Forelimb muscle (tissue), 1 donor: ENCODE measurements around the gene MSH3. TPM values are rescaled to one million over a fixed set of nuclear protein-coding genes. Genes with fewer than 3 reads are reported as not detected.
A peak's percentile ranks its signal among the peaks of the same experiment; 100 is the strongest.
"Not testable (repeated sequence)": the region's sequence is repeated elsewhere in the genome, so short reads cannot be mapped to it uniquely, and the experiment has no call there.

ENCODE experiments used
- DNase-seq: peaks from one replicate; pipeline ENCODE4 v3.0.0-alpha.2; 2013; ENCODE audit warnings: low read depth
- polyA plus RNA-seq: library from polyadenylated mRNA; unstranded; fragments of 120-200 nt; gene quantifications from one replicate; pipeline ENCODE4 v1.2.1, GENCODE V29; 2013; ENCODE audit not compliant: insufficient read length

The MSH3 gene
- polyA plus RNA-seq, 1 donor: 12.6 TPM

GRCh38 chr5:80656425-80656824 is 2.0 kb downstream of the MSH3 start:
- no peak for DNase-seq

GRCh38 chr5:80659106-80659505 is 4.7 kb downstream of the MSH3 start:
- DNase-seq: no peak

GRCh38 chr5:80660661-80661060 is 6.2 kb downstream of the MSH3 start:
- not testable (repeated sequence) for DNase-seq

DNA sequence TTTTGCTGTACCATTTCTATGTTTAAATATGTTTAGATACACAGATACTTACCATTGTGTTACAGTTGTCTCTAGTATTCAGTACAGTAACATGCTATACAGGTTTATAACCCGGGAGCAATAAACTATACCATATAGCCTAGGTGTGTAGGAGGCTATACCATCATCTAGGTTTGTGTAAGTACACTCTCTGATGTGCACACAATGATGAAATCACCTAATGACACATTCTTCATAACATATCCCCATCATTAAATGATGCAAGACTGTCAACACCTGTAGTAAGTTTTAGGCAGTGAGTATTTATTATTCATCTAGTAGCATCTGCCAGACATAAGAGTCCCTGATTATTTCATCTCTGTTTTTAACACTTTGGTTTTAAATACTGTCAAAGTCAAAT is 7.7 kb downstream of the MSH3 start:
- no peak for DNase-seq

DNA sequence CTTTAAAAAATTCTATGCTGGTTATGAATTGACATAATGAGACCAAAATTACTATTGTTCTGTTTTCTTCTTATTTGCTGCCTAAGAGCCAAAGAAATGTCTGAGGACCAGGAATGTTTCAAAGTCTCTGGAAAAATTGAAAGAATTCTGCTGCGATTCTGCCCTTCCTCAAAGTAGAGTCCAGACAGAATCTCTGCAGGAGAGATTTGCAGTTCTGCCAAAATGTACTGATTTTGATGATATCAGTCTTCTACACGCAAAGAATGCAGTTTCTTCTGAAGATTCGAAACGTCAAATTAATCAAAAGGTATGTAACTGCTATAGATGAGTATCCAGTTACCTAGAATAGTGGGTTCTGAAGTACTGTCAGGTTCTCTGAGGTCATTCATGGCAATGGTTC is 10.6 kb downstream of the MSH3 start:
- DNase-seq: no peak

DNA sequence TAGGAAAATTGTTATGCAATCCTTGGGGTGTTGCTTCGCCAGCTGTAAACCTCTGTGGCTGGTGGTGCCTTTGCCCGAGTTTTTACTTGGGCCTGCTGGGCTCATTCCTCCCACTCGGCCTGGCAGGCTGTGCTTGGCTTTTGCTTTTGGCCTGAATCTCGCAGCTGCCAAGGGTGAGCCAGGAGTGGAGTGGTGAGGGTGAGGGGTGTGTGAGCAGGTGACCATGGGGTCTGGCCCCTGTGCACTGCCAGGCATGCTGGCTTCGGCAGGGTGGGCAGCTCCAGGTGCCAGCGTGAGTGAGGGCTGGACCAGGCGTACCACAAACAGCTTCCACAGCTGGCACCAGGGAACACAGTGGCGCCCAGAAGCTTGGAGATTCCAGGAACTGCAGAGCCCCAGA is 12.9 kb downstream of the MSH3 start:
- DNase-seq: no peak

DNA sequence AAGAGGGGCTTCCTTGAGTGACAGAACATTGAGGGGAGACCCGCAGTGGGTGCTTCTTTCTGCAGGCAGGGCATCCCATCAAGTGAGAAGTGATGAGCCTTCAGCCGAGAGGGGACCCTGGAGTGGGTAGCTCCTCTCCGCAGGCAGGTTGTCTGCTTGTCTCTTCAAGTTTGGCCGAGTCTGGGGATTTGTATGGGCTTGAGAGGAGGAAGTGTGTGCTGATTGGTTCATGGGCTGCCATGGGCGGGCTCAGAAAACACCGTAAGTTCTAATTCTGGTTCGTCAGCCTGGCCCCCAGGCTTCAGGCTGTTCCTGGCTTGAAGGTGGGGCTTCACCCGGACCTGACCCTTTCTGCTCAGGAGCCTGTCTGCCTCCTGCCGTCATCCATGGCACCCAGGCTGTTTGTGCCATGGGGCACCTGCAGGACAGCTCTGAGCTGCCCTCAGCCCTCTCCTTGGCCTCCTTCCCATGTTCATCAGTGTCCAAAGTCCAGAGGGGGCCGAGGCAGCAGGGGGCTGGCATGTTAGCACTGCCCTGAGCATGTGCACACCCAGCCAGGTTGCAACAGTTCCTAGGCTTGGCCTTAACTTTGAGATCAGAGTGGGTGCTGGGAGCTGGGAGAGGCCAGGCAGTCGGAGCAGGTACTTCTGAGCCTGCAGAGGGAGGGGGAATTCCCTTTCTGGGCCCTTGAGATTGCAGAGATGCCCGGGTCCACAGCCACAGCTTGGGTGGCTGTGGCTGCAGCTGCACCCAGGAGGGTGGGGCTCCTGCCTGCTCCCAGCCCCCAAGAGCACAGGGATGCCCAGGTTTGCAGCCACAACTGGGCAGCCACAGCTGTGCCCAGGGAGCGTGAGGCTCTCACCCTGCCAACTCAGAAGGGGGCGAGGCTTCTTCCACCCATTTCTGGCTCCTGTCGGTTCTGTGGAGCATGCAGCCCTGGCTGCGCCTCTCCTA is 13.8 kb downstream of the MSH3 start:
- no peak for DNase-seq

DNA sequence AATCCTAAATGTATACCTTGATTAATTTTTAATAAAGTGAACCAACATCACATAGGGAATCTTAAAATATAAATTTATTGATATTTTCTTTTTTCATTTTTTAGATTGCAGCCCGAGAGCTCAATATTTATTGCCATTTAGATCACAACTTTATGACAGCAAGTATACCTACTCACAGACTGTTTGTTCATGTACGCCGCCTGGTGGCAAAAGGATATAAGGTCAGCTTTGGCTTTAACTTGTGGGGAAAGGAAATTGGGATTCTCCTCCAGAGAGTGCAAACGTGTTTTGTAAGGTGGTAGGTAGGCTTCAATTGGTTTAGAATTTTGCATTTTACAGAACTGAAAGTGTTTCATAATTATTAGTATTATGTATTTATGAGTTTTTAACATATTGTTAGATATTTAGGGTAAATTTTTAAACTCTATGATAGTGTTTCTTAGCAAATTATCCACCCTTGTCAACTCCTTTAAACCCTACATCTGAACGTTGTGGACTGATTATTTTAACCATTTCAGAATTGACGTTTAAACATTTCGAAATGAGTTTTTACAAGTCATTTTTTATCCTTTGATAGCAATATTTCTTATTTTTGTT is 17.8 kb downstream of the MSH3 start:
- DNase-seq: peak; percentile 51

GRCh38 chr5:80676706-80677105 is 22.3 kb downstream of the MSH3 start:
- DNase-seq: no peak

- DNase-seq: peak; percentile 16
These were observed 32.3 kb downstream of the MSH3 start for GRCh38 chr5:80686757-80687156.

GRCh38 chr5:80688648-80689420 is 34.4 kb downstream of the MSH3 start:
- DNase-seq: no peak

DNA sequence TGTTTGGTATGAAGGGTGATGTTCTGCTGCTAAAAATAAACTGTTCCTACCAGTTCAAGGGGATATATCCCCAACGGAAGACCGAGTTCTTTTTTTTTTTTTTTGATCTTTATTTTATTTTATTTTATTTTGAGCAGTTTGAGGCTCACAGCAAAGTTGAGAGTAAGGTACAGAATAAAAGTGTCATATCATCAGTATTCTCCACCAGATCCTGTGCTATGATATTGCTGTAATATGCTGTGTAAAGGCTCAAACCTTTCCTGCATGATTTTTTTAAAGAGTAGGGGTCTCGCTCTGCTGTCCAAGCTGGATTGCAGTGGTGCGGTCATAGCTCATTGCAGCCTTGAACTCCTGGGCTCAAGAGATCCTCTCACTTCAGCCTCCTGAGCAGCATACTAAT is 35.2 kb downstream of the MSH3 start:
- DNase-seq: no peak

DNA sequence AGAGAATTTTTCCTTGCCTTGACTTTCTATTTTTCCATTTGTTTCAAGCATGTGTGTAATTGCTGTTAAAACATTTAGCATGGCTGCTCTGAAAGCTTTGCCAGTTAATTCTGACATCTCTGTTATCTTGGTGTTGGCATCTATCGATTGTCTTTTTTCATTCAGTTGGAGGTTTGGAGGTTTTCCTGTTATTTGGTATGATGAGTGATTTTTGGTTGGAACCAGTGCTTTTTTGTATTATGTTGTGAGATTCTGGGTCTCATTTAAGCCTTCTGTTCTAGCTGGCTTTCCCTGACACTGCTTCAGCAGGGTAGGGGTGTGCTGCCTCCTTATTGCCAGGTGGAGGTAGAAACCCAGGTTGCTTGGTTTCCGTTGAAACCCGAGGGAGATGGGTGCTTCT is 41.2 kb downstream of the MSH3 start:
- DNase-seq: no peak

DNA sequence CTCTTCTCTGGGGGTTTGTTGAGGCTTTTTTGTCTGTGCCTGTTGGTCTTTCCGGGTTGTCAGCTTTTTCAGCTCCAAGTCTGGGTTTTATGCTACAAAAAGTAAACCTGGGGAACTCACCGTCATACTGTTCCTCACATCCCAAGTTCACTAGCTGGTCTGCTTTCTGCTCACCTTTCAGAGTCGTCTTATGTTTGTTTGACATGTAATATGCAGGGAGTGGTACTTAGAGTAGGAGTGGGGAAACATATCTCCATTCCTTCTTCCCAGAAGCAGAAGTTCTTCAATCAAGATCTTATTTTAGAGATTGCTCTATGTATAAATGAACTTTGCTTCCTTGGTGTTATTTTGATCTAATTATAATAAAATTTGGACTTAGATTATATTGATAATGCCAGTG is 42.0 kb downstream of the MSH3 start:
- DNase-seq: no peak

GRCh38 chr5:80697100-80697499 is 42.6 kb downstream of the MSH3 start:
- no peak for DNase-seq

GRCh38 chr5:80698369-80698768 is 43.9 kb downstream of the MSH3 start:
- no peak for DNase-seq

GRCh38 chr5:80701597-80701996 is 47.1 kb downstream of the MSH3 start:
- DNase-seq: no peak

GRCh38 chr5:80703291-80703690 is 48.8 kb downstream of the MSH3 start:
- no peak for DNase-seq

DNA sequence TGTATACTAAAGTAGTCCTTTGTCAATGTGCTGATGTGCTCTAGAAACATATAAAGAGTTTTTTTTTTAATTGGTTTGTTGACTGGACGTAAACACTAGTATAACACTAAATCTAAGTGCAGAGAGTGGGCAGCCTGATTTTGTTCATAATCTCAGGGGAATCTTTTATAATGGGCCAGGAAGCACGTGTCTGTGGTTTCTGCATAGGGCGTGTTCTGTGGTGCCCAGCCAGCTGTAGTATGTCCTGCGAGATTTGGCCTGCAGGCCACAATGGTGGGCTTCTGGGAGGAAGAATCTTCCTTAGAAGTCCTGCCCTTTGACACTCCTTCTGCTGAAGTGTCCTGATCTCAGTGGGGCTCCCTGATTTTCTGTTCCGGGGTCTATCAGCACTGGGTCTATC is 49.3 kb downstream of the MSH3 start:
- DNase-seq: no peak

DNA sequence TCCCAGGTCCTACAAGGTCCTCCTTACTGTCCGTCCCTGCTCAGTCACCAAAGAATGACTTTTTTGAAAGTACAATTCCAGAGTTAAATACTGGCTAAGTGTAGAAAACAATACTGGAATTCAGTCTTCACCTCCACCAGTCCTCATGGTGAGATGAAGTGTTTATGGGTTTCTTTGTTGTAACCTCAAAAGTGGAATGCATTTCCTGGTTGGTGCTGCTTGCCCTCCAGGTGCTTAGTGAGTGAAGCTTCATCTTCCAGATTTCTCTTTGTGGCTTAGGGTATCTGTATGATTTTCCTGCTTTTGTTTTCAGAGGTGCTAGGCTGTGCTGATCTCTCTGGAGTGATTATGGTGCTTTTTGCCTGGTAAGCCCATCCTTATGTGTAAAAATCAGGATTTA is 49.8 kb downstream of the MSH3 start:
- DNase-seq: no peak

DNA sequence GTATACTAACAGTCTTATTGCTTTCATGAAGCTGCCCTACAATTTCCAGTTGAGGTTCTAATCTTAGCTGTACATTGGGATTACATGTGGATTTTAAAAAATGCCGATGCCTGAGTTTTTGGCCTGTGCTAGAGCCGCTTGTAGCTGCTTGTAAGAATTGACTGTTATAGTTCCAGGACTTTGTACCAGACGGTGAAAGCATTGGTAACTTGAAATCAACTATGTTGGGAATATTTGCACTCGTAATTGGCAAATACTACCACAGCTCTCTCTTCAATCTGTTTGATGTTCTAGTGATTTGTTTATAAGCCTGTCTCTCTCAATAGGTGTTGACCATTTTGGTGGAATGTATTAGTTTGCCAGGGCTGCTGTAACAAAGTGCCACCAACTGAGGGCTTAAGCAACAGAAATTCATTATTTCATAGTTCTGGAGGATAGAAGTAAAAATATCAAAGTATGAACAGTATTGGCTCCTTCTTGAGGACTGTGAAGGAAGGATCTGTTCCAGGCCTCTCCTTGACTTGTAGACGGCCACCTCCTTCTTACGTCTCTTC is 50.8 kb downstream of the MSH3 start:
- no peak for DNase-seq

GRCh38 chr5:80705801-80706200 is 51.3 kb downstream of the MSH3 start:
- no peak for DNase-seq
